ENCODE measurements around the gene CYGB.

GRCh38 chr17:76575570-76575969, 38.1 kb upstream of the CYGB start:
- TF ChIP-seq CTCF (IDR thresholded peaks at IDR 0.05) (no peak), POLR2A (IDR thresholded peaks at IDR 0.05) (no peak)
